Measurements from ENCODE around the gene HYDIN. TPM values are rescaled to one million over a fixed set of nuclear protein-coding genes. Genes with fewer than 3 reads are reported as not detected.

HYDIN gene
- total RNA-seq, 1 donor from 2014 or later, result not detected

DNA sequence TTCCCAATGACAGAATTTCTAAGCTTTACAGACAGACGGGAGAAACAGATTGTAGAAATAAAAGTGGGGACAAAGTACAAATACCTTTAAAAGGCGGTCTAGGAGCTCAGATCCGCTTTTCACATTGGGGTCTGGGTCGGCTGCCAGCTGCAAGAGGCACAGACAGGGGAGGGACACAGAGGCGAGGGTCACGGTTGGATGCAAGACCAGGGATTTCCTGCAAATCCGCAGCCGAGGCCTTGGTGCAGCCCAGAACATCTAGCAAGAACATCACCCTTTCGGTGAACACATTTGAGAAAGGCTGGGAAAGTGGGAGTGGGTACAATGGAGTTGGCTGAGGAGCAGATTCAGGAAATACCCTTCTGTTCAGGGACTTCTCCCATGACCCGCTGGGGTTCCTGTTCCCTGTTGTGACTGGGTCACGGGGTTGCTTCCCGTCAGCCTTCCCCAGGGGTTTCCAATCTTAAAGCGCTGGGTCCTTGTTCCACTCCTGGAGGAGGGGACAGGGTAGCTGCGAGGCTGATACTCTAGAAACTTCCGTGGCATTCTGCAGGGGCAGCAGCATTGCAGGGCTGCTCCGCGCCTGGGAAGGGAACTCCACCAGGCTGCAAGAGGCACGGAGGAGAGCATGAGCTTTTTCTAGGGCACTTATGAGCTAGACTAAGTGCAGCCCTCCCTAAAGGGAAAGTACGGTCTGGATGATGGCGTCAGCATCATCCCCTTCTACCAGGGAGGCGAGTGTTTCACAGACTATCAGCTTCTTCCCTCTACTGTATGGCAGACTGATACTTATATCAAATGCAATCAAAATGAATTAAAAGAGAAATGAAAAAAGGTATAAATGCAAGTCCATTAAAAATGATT, 445.6 kb downstream of the HYDIN start:
- no peaks in the 10 kb centered on the region for H3K27me3 Mint-ChIP-seq
- intact Hi-C loops (cut with micrococcal nuclease), result no loop called here
- no peak overlapping the region for H3K27ac Mint-ChIP-seq
- H3K9me3 Mint-ChIP-seq, result peaks cover 3% of the 10 kb centered on the region
- peaks cover 39% of the 10 kb centered on the region for H3K36me3 Mint-ChIP-seq (ENCODE audit: low read depth)
- H3K4me1 Mint-ChIP-seq, result peaks cover 1% of the 10 kb centered on the region
- no peak overlapping the region for H3K4me3 Mint-ChIP-seq
- DNase-seq, result no peak

DNA sequence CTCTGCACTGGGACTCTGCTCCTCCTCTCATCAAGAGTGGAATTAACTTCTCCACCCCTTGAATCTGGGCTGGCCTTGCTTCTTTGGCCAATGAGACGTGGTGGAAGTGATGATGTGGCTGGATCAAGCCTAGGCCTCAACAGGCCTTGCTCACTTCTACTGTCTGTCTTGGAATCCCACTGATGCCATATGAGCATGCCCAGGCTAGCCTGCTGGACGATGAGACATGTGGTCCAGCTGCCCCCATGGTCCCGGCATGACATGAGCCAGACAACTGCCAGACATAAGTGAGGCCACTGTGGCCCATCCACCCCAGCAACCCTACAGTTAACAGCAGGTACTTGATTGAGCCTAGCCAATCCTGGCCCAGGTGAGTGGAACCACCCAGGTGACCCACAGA, 448.3 kb downstream of the HYDIN start:
- no peak for DNase-seq
- Mint-ChIP-seq H3K36me3 (ENCODE audit: low read depth) (peaks cover 50% of the 10 kb centered on the region), H3K4me3 (no peak overlapping the region), H3K27ac (no peak overlapping the region), H3K27me3 (no peaks in the 10 kb centered on the region), H3K4me1 (no peaks in the 10 kb centered on the region), H3K9me3 (peaks cover 3% of the 10 kb centered on the region)
- intact Hi-C loops (cut with micrococcal nuclease), result no loop called here

GRCh38 chr16:70781800-70782199, 448.7 kb downstream of the HYDIN start:
- intact Hi-C loops (cut with micrococcal nuclease), result no loop called here
- peaks cover 51% of the 10 kb centered on the region for H3K36me3 Mint-ChIP-seq (ENCODE audit: low read depth)

DNA sequence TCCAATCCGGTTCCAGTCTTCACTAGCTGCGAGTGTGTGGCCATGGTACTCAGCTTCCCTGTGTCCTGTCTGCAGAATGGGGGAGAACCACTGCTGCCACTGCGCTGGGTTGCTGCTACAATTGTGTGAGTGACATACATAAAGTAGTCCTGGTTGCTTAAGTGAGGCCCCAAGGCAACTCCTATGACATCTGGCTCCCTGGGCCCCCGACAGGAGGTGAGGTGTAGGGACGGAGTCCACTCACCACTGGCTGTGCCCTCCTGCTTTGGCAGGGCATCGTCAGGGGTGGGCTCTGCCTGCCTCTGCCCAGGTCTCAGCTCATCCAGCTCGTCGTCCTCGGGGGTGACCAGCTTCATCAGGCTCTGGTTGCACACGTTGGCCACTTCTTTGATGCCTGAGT, 450.0 kb downstream of the HYDIN start:
- H3K4me1 Mint-ChIP-seq, result no peaks in the 10 kb centered on the region

More at GRCh38 chr16:70781800-70782199, 448.7 kb downstream of the HYDIN start:
- Mint-ChIP-seq H3K4me1 (no peaks in the 10 kb centered on the region), H3K9me3 (peaks cover 3% of the 10 kb centered on the region), H3K27ac (no peak overlapping the region), H3K27me3 (no peaks in the 10 kb centered on the region), H3K4me3 (no peak overlapping the region)
- no peak for DNase-seq

GRCh38 chr16:70779361-70779760, 451.2 kb downstream of the HYDIN start:
- H3K36me3 Mint-ChIP-seq (ENCODE audit: low read depth), result peaks cover 48% of the 10 kb centered on the region

More for the DNA sequence above, 450.0 kb downstream of the HYDIN start:
- Mint-ChIP-seq H3K9me3 (peaks cover 3% of the 10 kb centered on the region), H3K27me3 (no peaks in the 10 kb centered on the region), H3K4me3 (no peak overlapping the region), H3K36me3 (ENCODE audit: low read depth) (peaks cover 51% of the 10 kb centered on the region), H3K27ac (no peak overlapping the region)
- intact Hi-C loops (cut with micrococcal nuclease), result no loop called here
- no peak for DNase-seq

GRCh38 chr16:70778901-70779309, 451.6 kb downstream of the HYDIN start:
- no peaks in the 10 kb centered on the region for H3K4me1 Mint-ChIP-seq
- no peak overlapping the region for H3K4me3 Mint-ChIP-seq
- intact Hi-C loops (cut with micrococcal nuclease), result no loop called here
- H3K27me3 Mint-ChIP-seq, result no peaks in the 10 kb centered on the region
- no peak for DNase-seq
- peaks cover 3% of the 10 kb centered on the region for H3K9me3 Mint-ChIP-seq
- H3K27ac Mint-ChIP-seq, result no peak overlapping the region
- peaks cover 44% of the 10 kb centered on the region for H3K36me3 Mint-ChIP-seq (ENCODE audit: low read depth)

More at GRCh38 chr16:70779361-70779760, 451.2 kb downstream of the HYDIN start:
- Mint-ChIP-seq H3K4me3 (no peak overlapping the region), H3K27me3 (no peaks in the 10 kb centered on the region), H3K9me3 (peaks cover 3% of the 10 kb centered on the region), H3K4me1 (no peaks in the 10 kb centered on the region), H3K27ac (no peak overlapping the region)
- intact Hi-C loops (cut with micrococcal nuclease), result no loop called here
- no peak for DNase-seq

DNA sequence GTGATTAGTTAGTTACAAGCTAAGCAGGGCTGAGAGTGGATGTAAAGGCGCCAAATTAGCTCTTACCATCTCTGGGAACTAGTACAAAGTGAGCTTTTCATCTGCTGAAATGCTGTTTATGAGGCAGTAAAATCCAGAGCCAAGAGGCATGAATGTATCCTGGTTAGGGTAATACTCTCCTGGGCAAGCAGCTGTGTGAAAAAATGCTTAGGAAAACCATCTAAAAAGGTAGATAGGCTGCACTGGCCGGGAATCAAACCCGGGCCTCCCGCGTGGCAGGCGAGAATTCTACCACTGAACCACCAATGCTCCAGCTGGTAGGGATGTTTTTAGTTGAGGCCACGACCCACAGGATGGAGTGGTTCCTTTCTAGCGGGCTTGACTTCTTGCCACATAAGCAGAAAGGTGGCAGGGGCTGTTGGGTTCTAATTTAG, 452.5 kb downstream of the HYDIN start:
- no peak overlapping the region for H3K27ac Mint-ChIP-seq
- intact Hi-C loops (cut with micrococcal nuclease), result no loop called here
- peaks cover 41% of the 10 kb centered on the region for H3K36me3 Mint-ChIP-seq (ENCODE audit: low read depth)
- peaks cover 3% of the 10 kb centered on the region for H3K9me3 Mint-ChIP-seq
- H3K27me3 Mint-ChIP-seq, result no peaks in the 10 kb centered on the region
- no peak for DNase-seq
- no peaks in the 10 kb centered on the region for H3K4me1 Mint-ChIP-seq
- H3K4me3 Mint-ChIP-seq, result no peak overlapping the region

DNA sequence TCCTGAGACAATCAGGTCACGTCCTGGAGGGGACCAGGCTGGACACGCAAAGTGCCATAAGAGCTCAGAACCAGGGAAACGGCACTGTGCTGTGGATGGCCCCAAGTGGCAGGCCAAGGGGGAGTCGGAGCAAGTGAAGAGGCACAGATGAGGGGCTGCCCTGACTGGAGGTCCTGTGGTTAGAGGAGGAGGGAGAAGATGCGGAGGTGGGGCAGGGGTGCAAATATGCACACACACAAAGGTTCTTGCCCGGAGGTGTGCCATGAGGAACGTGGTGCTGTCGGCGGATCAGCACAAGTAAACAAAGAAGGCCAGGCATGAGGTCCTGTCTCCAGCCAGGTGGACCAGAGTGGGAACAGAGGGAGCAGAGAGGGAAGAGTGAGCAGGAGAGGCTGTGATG, 453.0 kb downstream of the HYDIN start:
- H3K36me3 Mint-ChIP-seq (ENCODE audit: low read depth), result peaks cover 36% of the 10 kb centered on the region
- DNase-seq, result no peak
- H3K4me1 Mint-ChIP-seq, result no peaks in the 10 kb centered on the region
- H3K27me3 Mint-ChIP-seq, result no peaks in the 10 kb centered on the region
- peaks cover 3% of the 10 kb centered on the region for H3K9me3 Mint-ChIP-seq
- H3K27ac Mint-ChIP-seq, result no peak overlapping the region
- no peak overlapping the region for H3K4me3 Mint-ChIP-seq
- intact Hi-C loops (cut with micrococcal nuclease), result no loop called here

- intact Hi-C loops (cut with micrococcal nuclease), result no loop called here
- H3K27me3 Mint-ChIP-seq, result no peaks in the 10 kb centered on the region
- peaks cover 19% of the 10 kb centered on the region for H3K36me3 Mint-ChIP-seq (ENCODE audit: low read depth)
- no peaks in the 10 kb centered on the region for H3K9me3 Mint-ChIP-seq
- no peak overlapping the region for H3K27ac Mint-ChIP-seq
- H3K4me3 Mint-ChIP-seq, result no peak overlapping the region
- DNase-seq, result no peak
- peaks cover 2% of the 10 kb centered on the region for H3K4me1 Mint-ChIP-seq
Measured at GRCh38 chr16:70775399-70775798, 455.1 kb downstream of the HYDIN start.

GRCh38 chr16:70774261-70774660, 456.3 kb downstream of the HYDIN start:
- Mint-ChIP-seq H3K9me3 (no peaks in the 10 kb centered on the region), H3K27me3 (no peaks in the 10 kb centered on the region), H3K27ac (no peak overlapping the region), H3K36me3 (ENCODE audit: low read depth) (peaks cover 18% of the 10 kb centered on the region), H3K4me3 (no peak overlapping the region), H3K4me1 (peaks cover 2% of the 10 kb centered on the region)
- intact Hi-C loops (cut with micrococcal nuclease), result no loop called here
- no peak for DNase-seq

DNA sequence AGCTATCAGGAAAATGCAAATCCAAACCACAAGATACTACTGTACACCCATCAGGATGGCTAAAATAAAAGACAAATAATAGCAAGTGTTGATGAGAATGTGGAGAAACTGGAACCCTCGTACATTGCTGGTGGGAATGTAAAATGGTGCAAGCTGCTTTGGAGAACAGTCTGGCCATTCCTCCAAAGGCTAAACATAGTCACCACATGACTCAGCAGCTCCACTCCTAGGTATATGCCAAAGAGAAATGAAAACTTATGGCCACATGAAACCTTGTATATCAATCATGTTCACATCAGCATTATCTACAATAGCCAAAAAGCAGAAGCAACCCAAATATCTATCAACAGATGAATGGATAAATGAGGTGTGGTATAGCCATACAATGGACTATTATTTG, 458.0 kb downstream of the HYDIN start:
- DNase-seq, result no peak
- H3K4me3 Mint-ChIP-seq, result no peak overlapping the region
- intact Hi-C loops (cut with micrococcal nuclease), result no loop called here
- H3K4me1 Mint-ChIP-seq, result peaks cover 2% of the 10 kb centered on the region
- H3K36me3 Mint-ChIP-seq (ENCODE audit: low read depth), result peaks cover 14% of the 10 kb centered on the region
- H3K27ac Mint-ChIP-seq, result no peak overlapping the region
- H3K9me3 Mint-ChIP-seq, result no peaks in the 10 kb centered on the region
- no peaks in the 10 kb centered on the region for H3K27me3 Mint-ChIP-seq

GRCh38 chr16:70770626-70771552, 459.6 kb downstream of the HYDIN start:
- H3K27me3 Mint-ChIP-seq, result no peaks in the 10 kb centered on the region
- intact Hi-C loops (cut with micrococcal nuclease), result loop anchor here (1.0 kb wide), 2 partner anchors 91 to 118 kb away; no protein-coding TSS in a partner anchor
- H3K27ac Mint-ChIP-seq, result no peak overlapping the region
- peaks cover 11% of the 10 kb centered on the region for H3K36me3 Mint-ChIP-seq (ENCODE audit: low read depth)
- H3K4me3 Mint-ChIP-seq, result no peak overlapping the region
- DNase-seq, result peak; percentile 91
- H3K9me3 Mint-ChIP-seq, result no peaks in the 10 kb centered on the region
- peaks cover 2% of the 10 kb centered on the region for H3K4me1 Mint-ChIP-seq

DNA sequence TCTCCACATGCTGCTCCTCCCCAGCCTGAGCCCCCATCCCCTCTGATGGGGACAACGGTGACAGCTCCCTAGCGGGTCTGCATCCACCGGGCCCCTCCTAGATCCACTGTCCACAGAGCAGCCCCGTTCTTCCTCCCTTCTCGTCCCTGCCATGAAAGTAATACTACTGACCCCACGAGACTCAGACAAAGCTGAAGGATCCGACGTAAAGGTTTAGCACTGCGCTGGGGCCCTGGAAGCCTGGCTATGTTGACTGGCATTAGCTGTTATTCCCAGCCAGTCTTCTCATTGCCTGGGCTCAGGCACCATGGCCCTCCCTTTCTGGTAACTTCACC, 460.3 kb downstream of the HYDIN start:
- intact Hi-C loops (cut with micrococcal nuclease), result no loop called here
- no peak overlapping the region for H3K27ac Mint-ChIP-seq
- H3K4me1 Mint-ChIP-seq, result peaks cover 2% of the 10 kb centered on the region
- H3K4me3 Mint-ChIP-seq, result no peak overlapping the region
- no peak for DNase-seq
- H3K9me3 Mint-ChIP-seq, result no peaks in the 10 kb centered on the region
- no peaks in the 10 kb centered on the region for H3K27me3 Mint-ChIP-seq
- peaks cover 11% of the 10 kb centered on the region for H3K36me3 Mint-ChIP-seq (ENCODE audit: low read depth)

DNA sequence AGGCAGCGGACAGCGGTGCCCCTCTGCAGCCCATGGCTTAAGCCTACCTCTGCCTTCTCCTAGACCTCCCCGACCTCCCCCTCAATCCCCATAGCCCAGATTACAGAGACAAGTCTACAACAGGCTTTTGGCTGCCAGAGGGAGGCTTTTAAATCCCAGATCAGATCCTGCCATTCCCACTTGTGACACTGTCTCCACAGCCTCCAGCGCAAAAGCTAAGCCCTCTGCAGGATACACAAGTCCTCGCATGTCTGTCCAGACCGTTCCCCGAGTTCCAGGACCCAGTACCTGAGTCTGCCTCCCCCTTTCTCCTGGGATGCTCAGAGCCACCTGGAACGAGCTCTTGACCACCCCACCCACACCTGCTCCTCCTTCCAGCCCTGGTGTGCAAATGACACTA, 460.8 kb downstream of the HYDIN start:
- H3K36me3 Mint-ChIP-seq (ENCODE audit: low read depth), result peaks cover 11% of the 10 kb centered on the region
- H3K4me3 Mint-ChIP-seq, result no peak overlapping the region
- no peak for DNase-seq
- no peak overlapping the region for H3K27ac Mint-ChIP-seq
- no peaks in the 10 kb centered on the region for H3K9me3 Mint-ChIP-seq
- no peaks in the 10 kb centered on the region for H3K27me3 Mint-ChIP-seq
- peaks cover 2% of the 10 kb centered on the region for H3K4me1 Mint-ChIP-seq
- intact Hi-C loops (cut with micrococcal nuclease), result no loop called here

All from activated CD4-positive, alpha-beta T cell treated with anti-CD3 and anti-CD28 coated beads, Interleukin-2, amount 10 ng/mL, durations not matched to agents 24 days and 14 days (primary cell).